NT2/D1 (cell line): ENCODE measurements around the gene TDRD9.

Source experiments
- DNase-seq: peaks from one replicate; pipeline ENCODE4 v3.0.0-alpha.2; 2011; ENCODE audit warnings: low read depth, low spot score
- H3K27me3 ChIP-seq: 2 replicates; pipeline ENCODE4 v1.6.0; 2011; ENCODE audit warnings: mild to moderate bottlenecking; ENCODE audit not compliant: insufficient read length, insufficient read depth
- H3K36me3 ChIP-seq: 2 replicates; pipeline ENCODE4 v1.6.1; 2011; ENCODE audit warnings: mild to moderate bottlenecking, low read length, mixed read lengths; ENCODE audit not compliant: insufficient read depth, insufficient read length
- H3K4me1 ChIP-seq: 2 replicates; pipeline ENCODE4 v1.5.1; 2011; ENCODE audit not compliant: insufficient read depth, insufficient read length
- H3K4me3 ChIP-seq: 2 replicates; pipeline ENCODE4 v1.5.1; 2011; ENCODE audit warnings: low read depth; ENCODE audit not compliant: insufficient read length
- H3K9ac ChIP-seq: 2 replicates; pipeline ENCODE4 v1.6.0; 2011; ENCODE audit warnings: low read depth; ENCODE audit not compliant: insufficient read length
- H3K9me3 ChIP-seq: 2 replicates; pipeline ENCODE4 v1.5.1; 2011; ENCODE audit warnings: mild to moderate bottlenecking, low read length; ENCODE audit not compliant: insufficient read depth
- SUZ12 ChIP-seq: IDR thresholded peaks from 2 replicates; pipeline ENCODE4 v1.6.1; 2011; ENCODE audit not compliant: insufficient read length, insufficient read depth; ENCODE audit errors: extremely low read depth
- YY1 ChIP-seq: IDR thresholded peaks from 2 replicates; pipeline ENCODE4 v1.6.1; 2011; ENCODE audit not compliant: insufficient read length, insufficient read depth
- ZNF274 ChIP-seq: IDR thresholded peaks from 2 replicates; pipeline ENCODE4 v1.6.1; 2011; ENCODE audit warnings: mild to moderate bottlenecking, low read depth, low read length

Gene TDRD9

DNA sequence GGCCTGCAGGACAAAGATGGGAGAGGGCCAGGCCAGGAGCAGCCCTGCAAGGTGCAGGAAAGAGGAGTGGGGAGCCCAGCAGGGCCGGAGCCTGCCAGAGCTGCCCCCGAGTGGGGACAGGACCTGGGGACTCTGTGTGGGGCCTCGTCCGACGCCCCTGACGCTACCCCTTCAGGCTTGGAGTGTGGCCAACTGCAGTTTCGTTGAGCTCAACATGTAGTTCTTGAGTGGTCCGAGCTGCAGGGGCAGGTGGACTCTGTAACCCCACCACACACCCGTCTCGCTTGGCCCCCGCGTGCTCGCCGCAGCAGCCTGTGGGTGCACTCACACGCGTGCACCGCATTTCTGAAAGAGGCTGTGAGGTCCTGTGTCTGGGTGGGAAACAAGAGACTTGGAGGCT lies 159.2 kb downstream of the TDRD9 start:
- Histone ChIP-seq H3K4me3 (no peak overlapping the region), H3K27me3 (peaks cover 10% of the 10 kb centered on the region), H3K4me1 (peaks cover 8% of the 10 kb centered on the region), H3K9ac (no peak overlapping the region), H3K9me3 (no peaks in the 10 kb centered on the region; the same call in 1 of the 2 replicates), H3K36me3 (no peaks in the 10 kb centered on the region)
- TF ChIP-seq YY1 (no peak), SUZ12 (no peak), ZNF274 (no peak)
- no peak for DNase-seq

DNA sequence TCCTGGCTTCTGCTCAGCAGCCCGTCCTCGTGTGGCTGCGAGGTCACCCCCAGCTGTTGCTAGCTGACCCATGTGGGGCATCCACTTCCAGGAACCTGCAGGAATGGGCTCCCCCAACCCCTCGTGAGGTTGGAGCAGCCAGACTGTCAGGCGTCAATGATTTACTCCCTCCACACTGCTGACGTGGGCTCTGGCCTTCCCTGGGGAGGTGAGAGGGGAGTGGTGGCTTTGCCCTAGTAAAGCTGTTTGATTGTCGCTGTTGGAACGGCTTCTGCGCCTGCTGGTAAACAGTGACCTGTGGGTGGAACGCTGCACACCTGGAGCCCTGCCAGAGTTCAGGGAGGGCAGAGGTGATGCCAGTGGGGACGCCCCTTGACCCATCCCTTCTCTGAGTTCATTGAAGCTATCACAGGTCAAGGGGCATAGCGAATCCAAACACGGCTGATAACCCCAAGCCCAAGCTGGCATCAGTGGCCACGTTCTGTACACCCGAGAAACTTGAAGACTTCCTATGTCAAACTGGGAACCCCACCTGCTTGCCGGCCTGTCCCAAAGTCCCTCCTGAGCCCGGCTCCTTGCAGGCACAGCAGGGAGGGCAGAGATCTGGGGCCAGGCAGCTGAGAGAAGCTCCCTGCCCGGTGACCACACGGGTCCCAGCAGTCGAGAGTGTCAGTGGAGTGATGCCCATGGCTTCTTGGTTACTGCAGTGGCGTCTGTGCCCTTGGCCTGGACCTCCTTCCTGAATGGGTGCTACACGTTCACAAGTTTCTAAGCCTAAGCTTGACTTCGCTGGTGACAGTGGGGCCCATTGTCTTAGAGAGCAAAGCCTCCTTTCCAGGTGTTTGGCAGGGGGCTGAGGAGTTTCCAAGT lies 160.0 kb downstream of the TDRD9 start:
- Histone ChIP-seq H3K9me3 (no peaks in the 10 kb centered on the region; the same call in 1 of the 2 replicates), H3K4me1 (peaks cover 8% of the 10 kb centered on the region), H3K4me3 (no peak overlapping the region), H3K9ac (no peak overlapping the region), H3K36me3 (no peaks in the 10 kb centered on the region), H3K27me3 (peaks cover 10% of the 10 kb centered on the region)
- no peak for DNase-seq
- TF ChIP-seq SUZ12 = no peak
- TF ChIP-seq ZNF274 = no peak
- TF ChIP-seq YY1 = no peak

DNA sequence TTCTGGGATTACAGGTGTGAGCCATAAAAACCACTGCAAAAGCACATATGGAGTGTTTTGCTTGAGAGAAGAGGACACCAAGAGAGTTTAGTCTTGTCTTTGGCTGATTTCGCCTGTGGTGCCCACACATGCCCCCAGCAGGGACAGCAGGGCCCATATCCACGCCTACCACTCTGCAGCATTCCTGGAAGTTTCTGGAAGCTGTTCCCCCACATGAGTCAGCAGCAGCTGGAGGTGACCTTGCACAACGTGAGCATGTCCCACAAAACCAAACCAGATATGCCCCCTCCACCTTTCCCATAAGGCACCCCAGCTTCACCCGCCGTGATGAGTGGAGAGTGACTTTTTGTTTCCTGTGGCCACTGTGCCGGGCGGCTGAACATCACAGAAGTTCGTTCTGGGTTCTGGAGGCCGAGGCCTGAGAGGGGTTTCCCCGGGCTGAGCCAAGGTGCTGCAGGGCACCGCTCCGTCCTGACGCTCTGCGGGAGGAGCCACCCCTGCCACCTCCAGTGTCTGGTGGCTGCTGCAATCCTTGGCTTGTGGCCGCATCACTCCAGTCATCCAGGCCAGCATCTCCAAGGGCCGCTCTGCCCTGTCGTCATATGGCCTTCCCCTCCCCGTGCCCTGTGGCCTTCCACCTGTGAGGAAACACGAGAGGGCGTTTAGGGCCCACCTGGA lies 162.0 kb downstream of the TDRD9 start:
- no peak for DNase-seq
- Histone ChIP-seq H3K9me3 (no peaks in the 10 kb centered on the region; the same call in 1 of the 2 replicates), H3K36me3 (no peaks in the 10 kb centered on the region), H3K27me3 (peaks cover 10% of the 10 kb centered on the region), H3K4me1 (peaks cover 11% of the 10 kb centered on the region), H3K9ac (no peak overlapping the region), H3K4me3 (no peak overlapping the region)
- TF ChIP-seq ZNF274 (no peak), SUZ12 (no peak), YY1 (no peak)

DNA sequence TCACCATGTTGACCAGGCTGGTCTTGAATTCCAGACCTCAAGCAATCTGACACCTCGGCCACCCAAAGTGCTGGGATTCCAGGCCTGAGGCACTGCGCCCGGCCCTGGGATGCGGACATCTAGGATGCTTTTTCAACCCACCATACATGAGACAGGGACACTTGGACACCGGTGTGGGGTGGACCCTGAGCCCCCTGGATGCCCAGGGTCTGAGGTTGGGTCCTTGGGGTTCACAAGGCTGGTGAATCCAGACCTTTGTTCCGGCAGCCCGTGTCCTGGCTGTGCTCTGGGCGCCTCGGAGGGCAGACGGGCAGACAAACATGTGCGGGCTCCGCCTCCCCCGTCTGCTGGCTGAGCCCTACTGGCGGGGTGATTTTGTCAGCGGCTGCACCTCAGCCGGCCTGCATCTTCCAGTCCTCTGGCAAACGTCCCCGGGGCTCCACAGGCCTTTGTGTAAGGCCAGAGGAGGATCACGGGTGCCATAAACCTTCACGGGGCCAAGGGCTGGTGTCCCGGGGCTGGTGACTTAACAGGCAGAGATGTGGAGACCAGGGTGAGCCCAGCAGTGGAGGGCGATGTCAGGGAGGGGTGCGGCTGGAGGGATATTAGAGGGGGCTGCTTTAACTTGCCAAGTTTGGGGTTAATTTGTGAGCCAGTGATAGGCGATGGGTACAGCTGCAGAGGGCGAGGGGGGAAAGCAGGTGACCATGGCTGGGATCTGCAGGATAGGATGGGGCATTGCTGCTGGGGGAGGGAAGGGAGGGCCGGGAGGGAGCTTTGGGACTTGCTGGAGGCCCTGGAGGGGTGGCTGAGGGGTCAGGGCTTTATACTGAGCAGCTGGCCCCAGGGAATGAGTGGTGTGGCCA lies 163.0 kb downstream of the TDRD9 start:
- DNase-seq = no peak
- TF ChIP-seq ZNF274 = no peak
- no peak for TF ChIP-seq YY1
- no peak for TF ChIP-seq SUZ12
- Histone ChIP-seq H3K9me3 (no peaks in the 10 kb centered on the region; the same call in 1 of the 2 replicates), H3K27me3 (peaks cover 3% of the 10 kb centered on the region), H3K4me1 (peaks cover 11% of the 10 kb centered on the region), H3K9ac (no peak overlapping the region), H3K36me3 (no peaks in the 10 kb centered on the region), H3K4me3 (no peak overlapping the region)

DNA sequence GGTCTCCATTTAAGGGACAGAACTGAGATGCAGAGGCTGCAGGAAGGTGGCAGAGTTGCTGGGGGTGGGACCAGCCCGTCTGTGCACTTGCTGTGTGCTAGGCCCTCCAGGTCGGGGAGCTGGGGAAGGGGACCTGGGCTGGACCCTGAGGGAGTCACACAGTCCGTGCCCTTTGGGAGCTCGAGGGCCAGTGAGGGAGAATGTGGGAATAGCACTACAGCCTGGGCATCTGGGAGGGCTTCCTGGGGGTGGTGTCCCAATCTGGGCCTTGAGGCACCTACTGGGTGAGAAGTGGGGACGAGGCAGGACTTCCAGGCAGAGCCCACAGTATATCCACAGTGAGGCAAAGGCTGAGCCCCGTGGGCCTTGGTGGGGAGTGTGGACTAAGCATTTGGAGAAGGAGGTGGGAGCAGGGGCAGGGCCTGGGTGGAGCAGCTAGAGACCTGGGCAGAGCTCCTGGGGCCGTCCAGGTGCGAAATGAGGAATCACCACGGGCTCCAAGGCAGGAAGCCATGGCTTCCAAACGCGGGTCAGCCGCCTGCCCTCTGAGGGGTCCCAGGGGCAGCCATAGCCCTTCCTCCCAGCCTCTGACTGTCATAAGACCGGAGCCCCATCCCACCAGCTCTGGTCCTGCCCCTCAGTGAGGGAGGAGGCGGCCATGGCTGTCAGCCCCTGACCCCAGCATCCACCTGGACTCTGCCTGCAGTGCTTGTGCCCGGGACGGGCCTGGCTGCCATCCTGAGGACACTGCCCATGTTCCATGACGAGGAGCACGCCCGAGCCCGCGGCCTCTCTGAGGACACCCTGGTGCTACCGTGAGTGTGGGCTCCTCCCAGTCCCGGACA lies 163.9 kb downstream of the TDRD9 start:
- Histone ChIP-seq H3K9ac (no peak overlapping the region), H3K9me3 (no peaks in the 10 kb centered on the region; the same call in 1 of the 2 replicates), H3K27me3 (no peaks in the 10 kb centered on the region), H3K36me3 (no peaks in the 10 kb centered on the region), H3K4me1 (peaks cover 11% of the 10 kb centered on the region), H3K4me3 (no peak overlapping the region)
- DNase-seq = no peak
- TF ChIP-seq YY1 = no peak
- no peak for TF ChIP-seq ZNF274
- no peak for TF ChIP-seq SUZ12

DNA sequence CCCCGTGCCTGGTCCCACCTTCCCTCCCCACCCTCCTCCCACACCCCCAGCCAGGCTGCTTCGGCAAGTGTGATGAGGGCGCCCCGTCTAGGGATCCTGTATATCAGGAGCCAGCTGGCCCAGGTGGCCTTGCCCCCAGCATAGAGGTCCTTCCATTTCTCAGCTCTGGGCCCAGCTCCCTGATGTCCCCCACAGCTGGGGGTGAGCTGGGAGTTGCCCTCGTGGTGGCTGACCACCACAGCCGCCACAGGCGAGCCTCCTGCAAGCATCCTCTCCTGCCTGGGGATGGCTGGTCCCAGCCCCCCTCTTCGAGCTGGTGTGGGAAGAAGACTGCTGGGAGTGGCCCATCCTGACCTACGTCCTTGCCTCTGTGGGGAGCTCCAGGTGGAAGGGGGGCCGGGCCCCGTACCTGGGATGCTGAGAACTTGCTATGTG lies 164.7 kb downstream of the TDRD9 start:
- no peak overlapping the region for H3K9ac ChIP-seq
- no peak for DNase-seq
- H3K27me3 ChIP-seq = no peaks in the 10 kb centered on the region
- TF ChIP-seq SUZ12 (no peak), YY1 (no peak), ZNF274 (no peak)
- H3K4me3 ChIP-seq = no peak overlapping the region
- H3K4me1 ChIP-seq = peaks cover 11% of the 10 kb centered on the region
- no peaks in the 10 kb centered on the region for H3K36me3 ChIP-seq
- H3K9me3 ChIP-seq = no peaks in the 10 kb centered on the region; the same call in 1 of the 2 replicates
